ENCODE measurements around the gene CD6.

CD6 gene

GRCh38 chr11:61034704-61035525 is 63.4 kb downstream of the CD6 start:
- no peak for DNase-seq

- no peak for DNase-seq
Observed at GRCh38 chr11:61035526-61035835, 64.0 kb downstream of the CD6 start.

GRCh38 chr11:61037441-61038093 is 66.1 kb downstream of the CD6 start:
- no peak for DNase-seq

- DNase-seq: no peak
Observed at GRCh38 chr11:61039916-61040315, 68.4 kb downstream of the CD6 start.

- DNase-seq: no peak
Observed at GRCh38 chr11:61041755-61042518, 70.5 kb downstream of the CD6 start.

GRCh38 chr11:61042537-61042936 is 71.1 kb downstream of the CD6 start:
- no peak for DNase-seq

- DNase-seq: no peak
Observed at GRCh38 chr11:61042961-61043540, 71.6 kb downstream of the CD6 start.

GRCh38 chr11:61045271-61045670 is 73.8 kb downstream of the CD6 start:
- DNase-seq: no peak

GRCh38 chr11:61046833-61047232 is 75.4 kb downstream of the CD6 start:
- no peak for DNase-seq

- no peak for DNase-seq
Observed at GRCh38 chr11:61048368-61049062, 77.0 kb downstream of the CD6 start.

- no peak for DNase-seq
Observed at GRCh38 chr11:61049063-61049377, 77.5 kb downstream of the CD6 start.

- DNase-seq: no peak
Observed at GRCh38 chr11:61049859-61050258, 78.4 kb downstream of the CD6 start.

- no peak for DNase-seq
Observed at GRCh38 chr11:61052182-61052972, 80.9 kb downstream of the CD6 start.

- DNase-seq: no peak
Observed at GRCh38 chr11:61053191-61053590, 81.7 kb downstream of the CD6 start.

- DNase-seq: no peak
Observed at GRCh38 chr11:61054513-61054912, 83.0 kb downstream of the CD6 start.

GRCh38 chr11:61054927-61055562 is 83.6 kb downstream of the CD6 start:
- DNase-seq: no peak

GRCh38 chr11:61055776-61056175 is 84.3 kb downstream of the CD6 start:
- no peak for DNase-seq

- no peak for DNase-seq
Observed at GRCh38 chr11:61056571-61056970, 85.1 kb downstream of the CD6 start.

GRCh38 chr11:61056981-61057380 is 85.5 kb downstream of the CD6 start:
- DNase-seq: no peak

GRCh38 chr11:61057615-61058014 is 86.1 kb downstream of the CD6 start:
- DNase-seq: no peak

GRCh38 chr11:61058583-61059259 is 87.2 kb downstream of the CD6 start:
- DNase-seq: no peak

Data from hematopoietic multipotent progenitor cell treated with erythropoietin and hydrocortisone succinate and interleukin-3 and kit ligand, for 8 days (in vitro differentiated cells).